SK-N-MC (cell line): ENCODE data around the gene ZNF462.

Experiments used
- EZH2 ChIP-seq: fragments of 200-600 bp; sonication (generic); IDR thresholded peaks from one replicate; pipeline ENCODE4 v1.6.1; 2017; ENCODE audit warnings: antibody characterized with exemption
- FOXP2 ChIP-seq: optimal IDR thresholded peaks from 2 replicates; pipeline ENCODE3; 2011; ENCODE audit warnings: mild to moderate bottlenecking, moderate library complexity; ENCODE audit not compliant: insufficient read depth; ENCODE audit errors: extremely low read length, control extremely low read depth
- POLR2AphosphoS5 ChIP-seq: IDR thresholded peaks from 2 replicates; pipeline ENCODE4 v1.6.1; 2012; ENCODE audit warnings: mild to moderate bottlenecking, low read depth, low read length, borderline replicate concordance

- TF ChIP-seq EZH2 (no peak), POLR2AphosphoS5 (no peak), FOXP2 (no peak)
These were observed 103.5 kb downstream of the ZNF462 start for GRCh38 chr9:106966481-106966880.
